GM23338 (cell line): Measurements from ENCODE around the gene PSEN2. TPM values are rescaled to one million over a fixed set of nuclear protein-coding genes. Genes with fewer than 3 reads are reported as not detected.

Experiments
- ATAC-seq: fragments of 200-7000 bp; cut with Tn5 transposase; 3 replicates; pipeline ENCODE4 v1.9.1; 2020
- DNase-seq: peaks from one replicate; pipeline ENCODE4 v3.0.0-alpha.2; 2015; ENCODE audit warnings: low spot score
- H2AFZ ChIP-seq: fragments of 200-600 bp; sonication (generic); 2 replicates; pipeline ENCODE4 v1.8.0; 2016; ENCODE audit warnings: antibody characterized with exemption, mild to moderate bottlenecking, moderate library complexity
- H3F3A ChIP-seq: fragments of 200-600 bp; sonication (generic); replicated peaks from 2 replicates; pipeline ENCODE4 v1.8.0; 2017; ENCODE audit warnings: antibody characterized with exemption, mixed run types, low read depth
- H3K27ac ChIP-seq: fragments of 200-600 bp; sonication (generic); 2 replicates; pipeline ENCODE4 v1.6.1; 2016; ENCODE audit warnings: low read depth
- H3K27me3 ChIP-seq: fragments of 200-600 bp; sonication (generic); 2 replicates; pipeline ENCODE4 v1.8.0; 2016; ENCODE audit warnings: mild to moderate bottlenecking, mixed run types, moderate library complexity; ENCODE audit not compliant: insufficient read depth
- H3K36me3 ChIP-seq: fragments of 200-600 bp; sonication (generic); 2 replicates; pipeline ENCODE4 v1.8.0; 2016; ENCODE audit warnings: mild to moderate bottlenecking; ENCODE audit not compliant: insufficient read depth
- H3K4me1 ChIP-seq: fragments of 200-600 bp; sonication (generic); 2 replicates; pipeline ENCODE4 v1.8.0; 2016; ENCODE audit warnings: mild to moderate bottlenecking, moderate library complexity; ENCODE audit not compliant: insufficient read depth
- H3K4me2 ChIP-seq: fragments of 200-600 bp; sonication (generic); 2 replicates; pipeline ENCODE4 v1.7.1; 2017; ENCODE audit warnings: mixed run types
- H3K4me3 ChIP-seq: fragments of 200-600 bp; sonication (generic); 2 replicates; pipeline ENCODE4 v1.6.1; 2016; ENCODE audit warnings: mixed run types
- H3K79me2 ChIP-seq: fragments of 200-600 bp; sonication (generic); replicated peaks from 2 replicates; pipeline ENCODE4 v1.8.0; 2017; ENCODE audit warnings: mild to moderate bottlenecking; ENCODE audit not compliant: insufficient read depth
- H3K9me2 ChIP-seq: fragments of 200-600 bp; sonication (generic); 2 replicates; pipeline ENCODE4 v1.8.0; 2017; ENCODE audit not compliant: insufficient read depth
- H4K20me1 ChIP-seq: fragments of 200-600 bp; sonication (generic); replicated peaks from 2 replicates; pipeline ENCODE4 v1.8.0; 2017; ENCODE audit warnings: mild to moderate bottlenecking; ENCODE audit not compliant: insufficient read depth
- H3K27ac Mint-ChIP-seq: 2 replicates; pipeline ENCODE4 v1.8.0; 2020; ENCODE audit warnings: inconsistent platforms, mild to moderate bottlenecking, moderate library complexity, mixed read lengths
- H3K27me3 Mint-ChIP-seq: 3 replicates; pipeline ENCODE4 v1.8.0; 2022; ENCODE audit warnings: low read depth, mild to moderate bottlenecking, moderate library complexity, mixed read lengths, inconsistent platforms; ENCODE audit not compliant: insufficient read depth, poor library complexity
- H3K36me3 Mint-ChIP-seq: 3 replicates; pipeline ENCODE4 v1.8.0; 2021; ENCODE audit warnings: low read depth, mild to moderate bottlenecking, inconsistent platforms, moderate library complexity, mixed read lengths
- H3K4me1 Mint-ChIP-seq: 3 replicates; pipeline ENCODE4 v1.8.0; 2020; ENCODE audit warnings: mild to moderate bottlenecking, inconsistent platforms, mixed read lengths
- H3K4me3 Mint-ChIP-seq: 3 replicates; pipeline ENCODE4 v1.8.0; 2021; ENCODE audit warnings: moderate library complexity, mild to moderate bottlenecking, inconsistent platforms, mixed read lengths
- H3K9me3 Mint-ChIP-seq: 3 replicates; pipeline ENCODE4 v1.8.0; 2020; ENCODE audit warnings: moderate library complexity, mild to moderate bottlenecking, inconsistent platforms, mixed read lengths
- CREB1 ChIP-seq: fragments of 250-450 bp; sonication (Bioruptor Pico); IDR thresholded peaks from 2 replicates; pipeline ENCODE4 v1.5.0; 2020; ENCODE audit warnings: low read depth, mild to moderate bottlenecking, moderate library complexity
- EZH2phosphoT487 ChIP-seq: fragments of 200-600 bp; sonication (generic); IDR thresholded peaks from one replicate; pipeline ENCODE4 v1.8.1; 2018; ENCODE audit warnings: antibody characterized with exemption; ENCODE audit not compliant: unreplicated experiment
- NANOG ChIP-seq: IDR thresholded peaks from 2 replicates; pipeline ENCODE4 v1.6.1; 2016; ENCODE audit warnings: antibody characterized with exemption, borderline replicate concordance
- polyA plus RNA-seq: library from polyadenylated mRNA; unstranded; fragments of >200 nt; fragmentation: Nextera tagmentation; extraction: Ambion mirVana; gene quantifications from 2 replicates; pipeline ENCODE4 v1.2.1, GENCODE V29; 2016
- total RNA-seq: library from RNA; depleted of rRNA; stranded (reverse); fragments of >200 nt; shearing (Covaris generic); gene quantifications from 2 replicates; pipeline ENCODE4 v1.2.3, GENCODE V29; 2014
- TF ChIP-seq, protein P1 (sequence below): fragments of 250-450 bp; sonication (Bioruptor Pico); IDR thresholded peaks from 2 replicates; pipeline ENCODE4 v1.5.0; 2020; ENCODE audit warnings: mild to moderate bottlenecking, moderate library complexity
- TF ChIP-seq, protein P2 (sequence below): IDR thresholded peaks from one replicate; pipeline ENCODE4 v1.6.1; 2018; ENCODE audit warnings: antibody characterized with exemption; ENCODE audit not compliant: unreplicated experiment
- TF ChIP-seq, protein P3 (sequence below): IDR thresholded peaks from 2 replicates; pipeline ENCODE4 v1.6.1; 2016; ENCODE audit warnings: antibody characterized with exemption

PSEN2 gene
- total and polyA plus RNA-seq, 2 experiments from 2014 or later: 10.0 to 22.1 TPM

DNA sequence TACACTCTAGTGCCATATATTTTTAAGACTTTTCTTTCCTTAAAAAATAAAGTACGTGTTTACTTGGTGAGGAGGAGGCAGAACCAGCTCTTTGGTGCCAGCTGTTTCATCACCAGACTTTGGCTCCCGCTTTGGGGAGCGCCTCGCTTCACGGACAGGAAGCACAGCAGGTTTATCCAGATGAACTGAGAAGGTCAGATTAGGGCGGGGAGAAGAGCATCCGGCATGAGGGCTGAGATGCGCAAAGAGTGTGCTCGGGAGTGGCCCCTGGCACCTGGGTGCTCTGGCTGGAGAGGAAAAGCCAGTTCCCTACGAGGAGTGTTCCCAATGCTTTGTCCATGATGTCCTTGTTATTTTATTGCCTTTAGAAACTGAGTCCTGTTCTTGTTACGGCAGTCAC is 25.2 kb downstream of the PSEN2 start (continued):
- TF ChIP-seq, protein P1, sequence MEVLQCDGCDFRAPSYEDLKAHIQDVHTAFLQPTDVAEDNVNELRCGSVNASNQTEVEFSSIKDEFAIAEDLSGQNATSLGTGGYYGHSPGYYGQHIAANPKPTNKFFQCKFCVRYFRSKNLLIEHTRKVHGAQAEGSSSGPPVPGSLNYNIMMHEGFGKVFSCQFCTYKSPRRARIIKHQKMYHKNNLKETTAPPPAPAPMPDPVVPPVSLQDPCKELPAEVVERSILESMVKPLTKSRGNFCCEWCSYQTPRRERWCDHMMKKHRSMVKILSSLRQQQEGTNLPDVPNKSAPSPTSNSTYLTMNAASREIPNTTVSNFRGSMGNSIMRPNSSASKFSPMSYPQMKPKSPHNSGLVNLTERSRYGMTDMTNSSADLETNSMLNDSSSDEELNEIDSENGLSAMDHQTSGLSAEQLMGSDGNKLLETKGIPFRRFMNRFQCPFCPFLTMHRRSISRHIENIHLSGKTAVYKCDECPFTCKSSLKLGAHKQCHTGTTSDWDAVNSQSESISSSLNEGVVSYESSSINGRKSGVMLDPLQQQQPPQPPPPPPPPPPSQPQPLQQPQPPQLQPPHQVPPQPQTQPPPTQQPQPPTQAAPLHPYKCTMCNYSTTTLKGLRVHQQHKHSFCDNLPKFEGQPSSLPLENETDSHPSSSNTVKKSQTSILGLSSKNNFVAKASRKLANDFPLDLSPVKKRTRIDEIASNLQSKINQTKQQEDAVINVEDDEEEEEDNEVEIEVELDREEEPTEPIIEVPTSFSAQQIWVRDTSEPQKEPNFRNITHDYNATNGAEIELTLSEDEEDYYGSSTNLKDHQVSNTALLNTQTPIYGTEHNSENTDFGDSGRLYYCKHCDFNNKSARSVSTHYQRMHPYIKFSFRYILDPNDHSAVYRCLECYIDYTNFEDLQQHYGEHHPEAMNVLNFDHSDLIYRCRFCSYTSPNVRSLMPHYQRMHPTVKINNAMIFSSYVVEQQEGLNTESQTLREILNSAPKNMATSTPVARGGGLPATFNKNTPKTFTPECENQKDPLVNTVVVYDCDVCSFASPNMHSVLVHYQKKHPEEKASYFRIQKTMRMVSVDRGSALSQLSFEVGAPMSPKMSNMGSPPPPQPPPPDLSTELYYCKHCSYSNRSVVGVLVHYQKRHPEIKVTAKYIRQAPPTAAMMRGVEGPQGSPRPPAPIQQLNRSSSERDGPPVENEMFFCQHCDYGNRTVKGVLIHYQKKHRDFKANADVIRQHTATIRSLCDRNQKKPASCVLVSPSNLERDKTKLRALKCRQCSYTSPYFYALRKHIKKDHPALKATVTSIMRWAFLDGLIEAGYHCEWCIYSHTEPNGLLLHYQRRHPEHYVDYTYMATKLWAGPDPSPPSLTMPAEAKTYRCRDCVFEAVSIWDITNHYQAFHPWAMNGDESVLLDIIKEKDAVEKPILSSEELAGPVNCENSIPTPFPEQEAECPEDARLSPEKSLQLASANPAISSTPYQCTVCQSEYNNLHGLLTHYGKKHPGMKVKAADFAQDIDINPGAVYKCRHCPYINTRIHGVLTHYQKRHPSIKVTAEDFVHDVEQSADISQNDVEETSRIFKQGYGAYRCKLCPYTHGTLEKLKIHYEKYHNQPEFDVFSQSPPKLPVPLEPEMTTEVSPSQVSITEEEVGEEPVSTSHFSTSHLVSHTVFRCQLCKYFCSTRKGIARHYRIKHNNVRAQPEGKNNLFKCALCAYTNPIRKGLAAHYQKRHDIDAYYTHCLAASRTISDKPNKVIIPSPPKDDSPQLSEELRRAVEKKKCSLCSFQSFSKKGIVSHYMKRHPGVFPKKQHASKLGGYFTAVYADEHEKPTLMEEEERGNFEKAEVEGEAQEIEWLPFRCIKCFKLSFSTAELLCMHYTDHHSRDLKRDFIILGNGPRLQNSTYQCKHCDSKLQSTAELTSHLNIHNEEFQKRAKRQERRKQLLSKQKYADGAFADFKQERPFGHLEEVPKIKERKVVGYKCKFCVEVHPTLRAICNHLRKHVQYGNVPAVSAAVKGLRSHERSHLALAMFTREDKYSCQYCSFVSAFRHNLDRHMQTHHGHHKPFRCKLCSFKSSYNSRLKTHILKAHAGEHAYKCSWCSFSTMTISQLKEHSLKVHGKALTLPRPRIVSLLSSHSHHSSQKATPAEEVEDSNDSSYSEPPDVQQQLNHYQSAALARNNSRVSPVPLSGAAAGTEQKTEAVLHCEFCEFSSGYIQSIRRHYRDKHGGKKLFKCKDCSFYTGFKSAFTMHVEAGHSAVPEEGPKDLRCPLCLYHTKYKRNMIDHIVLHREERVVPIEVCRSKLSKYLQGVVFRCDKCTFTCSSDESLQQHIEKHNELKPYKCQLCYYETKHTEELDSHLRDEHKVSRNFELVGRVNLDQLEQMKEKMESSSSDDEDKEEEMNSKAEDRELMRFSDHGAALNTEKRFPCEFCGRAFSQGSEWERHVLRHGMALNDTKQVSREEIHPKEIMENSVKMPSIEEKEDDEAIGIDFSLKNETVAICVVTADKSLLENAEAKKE (CRISPR knock-in tag): no peak

DNA sequence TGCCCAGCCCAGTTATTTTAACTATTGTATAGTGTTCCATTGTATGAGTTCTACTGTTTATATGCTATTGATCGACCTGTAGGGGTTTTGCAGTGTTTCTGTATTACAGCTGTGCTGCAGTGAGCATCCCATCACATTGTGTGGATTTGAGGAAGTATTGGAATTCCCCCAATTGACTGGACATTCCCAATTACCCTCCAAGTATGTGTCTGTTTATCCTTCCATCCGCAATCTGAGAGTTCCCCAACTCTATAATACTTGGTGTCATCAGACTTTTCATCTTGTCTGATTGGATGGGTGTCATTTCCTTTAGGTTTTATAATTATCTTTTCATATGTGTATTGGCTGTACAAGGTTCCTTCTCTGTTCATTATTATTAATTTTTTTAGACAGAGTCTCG is 27.8 kb downstream of the PSEN2 start:
- no peak overlapping the region for H3K4me3 ChIP-seq
- H2AFZ ChIP-seq: no peak overlapping the region
- no peaks in the 10 kb centered on the region for H3F3A ChIP-seq
- DNase-seq (no peak), ATAC-seq (no peak)
- no peak for TF ChIP-seq CREB1 (CRISPR knock-in tag)
- TF ChIP-seq EZH2phosphoT487: no peak
- no peak for TF ChIP-seq NANOG
- TF ChIP-seq, protein P2, sequence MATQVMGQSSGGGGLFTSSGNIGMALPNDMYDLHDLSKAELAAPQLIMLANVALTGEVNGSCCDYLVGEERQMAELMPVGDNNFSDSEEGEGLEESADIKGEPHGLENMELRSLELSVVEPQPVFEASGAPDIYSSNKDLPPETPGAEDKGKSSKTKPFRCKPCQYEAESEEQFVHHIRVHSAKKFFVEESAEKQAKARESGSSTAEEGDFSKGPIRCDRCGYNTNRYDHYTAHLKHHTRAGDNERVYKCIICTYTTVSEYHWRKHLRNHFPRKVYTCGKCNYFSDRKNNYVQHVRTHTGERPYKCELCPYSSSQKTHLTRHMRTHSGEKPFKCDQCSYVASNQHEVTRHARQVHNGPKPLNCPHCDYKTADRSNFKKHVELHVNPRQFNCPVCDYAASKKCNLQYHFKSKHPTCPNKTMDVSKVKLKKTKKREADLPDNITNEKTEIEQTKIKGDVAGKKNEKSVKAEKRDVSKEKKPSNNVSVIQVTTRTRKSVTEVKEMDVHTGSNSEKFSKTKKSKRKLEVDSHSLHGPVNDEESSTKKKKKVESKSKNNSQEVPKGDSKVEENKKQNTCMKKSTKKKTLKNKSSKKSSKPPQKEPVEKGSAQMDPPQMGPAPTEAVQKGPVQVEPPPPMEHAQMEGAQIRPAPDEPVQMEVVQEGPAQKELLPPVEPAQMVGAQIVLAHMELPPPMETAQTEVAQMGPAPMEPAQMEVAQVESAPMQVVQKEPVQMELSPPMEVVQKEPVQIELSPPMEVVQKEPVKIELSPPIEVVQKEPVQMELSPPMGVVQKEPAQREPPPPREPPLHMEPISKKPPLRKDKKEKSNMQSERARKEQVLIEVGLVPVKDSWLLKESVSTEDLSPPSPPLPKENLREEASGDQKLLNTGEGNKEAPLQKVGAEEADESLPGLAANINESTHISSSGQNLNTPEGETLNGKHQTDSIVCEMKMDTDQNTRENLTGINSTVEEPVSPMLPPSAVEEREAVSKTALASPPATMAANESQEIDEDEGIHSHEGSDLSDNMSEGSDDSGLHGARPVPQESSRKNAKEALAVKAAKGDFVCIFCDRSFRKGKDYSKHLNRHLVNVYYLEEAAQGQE: no peak
- TF ChIP-seq, protein P3, sequence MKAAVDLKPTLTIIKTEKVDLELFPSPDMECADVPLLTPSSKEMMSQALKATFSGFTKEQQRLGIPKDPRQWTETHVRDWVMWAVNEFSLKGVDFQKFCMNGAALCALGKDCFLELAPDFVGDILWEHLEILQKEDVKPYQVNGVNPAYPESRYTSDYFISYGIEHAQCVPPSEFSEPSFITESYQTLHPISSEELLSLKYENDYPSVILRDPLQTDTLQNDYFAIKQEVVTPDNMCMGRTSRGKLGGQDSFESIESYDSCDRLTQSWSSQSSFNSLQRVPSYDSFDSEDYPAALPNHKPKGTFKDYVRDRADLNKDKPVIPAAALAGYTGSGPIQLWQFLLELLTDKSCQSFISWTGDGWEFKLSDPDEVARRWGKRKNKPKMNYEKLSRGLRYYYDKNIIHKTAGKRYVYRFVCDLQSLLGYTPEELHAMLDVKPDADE: no peak
- H3K27me3 ChIP-seq: no peaks in the 10 kb centered on the region
- Mint-ChIP-seq H3K9me3 (no peaks in the 10 kb centered on the region), H3K36me3 (peaks cover 7% of the 10 kb centered on the region), H3K4me1 (no peaks in the 10 kb centered on the region; the same call in 2 of the 3 replicates), H3K4me3 (no peak overlapping the region), H3K27ac (no peak overlapping the region), H3K27me3 (peaks cover 5% of the 10 kb centered on the region)
- H3K4me1 ChIP-seq: no peaks in the 10 kb centered on the region
- H4K20me1 ChIP-seq: no peaks in the 10 kb centered on the region
- H3K9me2 ChIP-seq: no peaks in the 10 kb centered on the region
- no peaks in the 10 kb centered on the region for H3K36me3 ChIP-seq
- no peak overlapping the region for H3K27ac ChIP-seq
- no peaks in the 10 kb centered on the region for H3K79me2 ChIP-seq
- H3K4me2 ChIP-seq: no peak overlapping the region
